HG02981 (cell line): Measurements from ENCODE around the gene IL13RA1.
"Not testable (repeated sequence)": the region's sequence is repeated elsewhere in the genome, so short reads cannot be mapped to it uniquely, and the experiment has no call there.

Source experiments
- ATAC-seq: cut with Tn5 transposase; IDR thresholded peaks from one replicate; pipeline ENCODE4 v1.9.1; 2021; ENCODE audit warnings: mild to moderate bottlenecking, moderate library complexity; ENCODE audit not compliant: unreplicated experiment

Gene IL13RA1

DNA sequence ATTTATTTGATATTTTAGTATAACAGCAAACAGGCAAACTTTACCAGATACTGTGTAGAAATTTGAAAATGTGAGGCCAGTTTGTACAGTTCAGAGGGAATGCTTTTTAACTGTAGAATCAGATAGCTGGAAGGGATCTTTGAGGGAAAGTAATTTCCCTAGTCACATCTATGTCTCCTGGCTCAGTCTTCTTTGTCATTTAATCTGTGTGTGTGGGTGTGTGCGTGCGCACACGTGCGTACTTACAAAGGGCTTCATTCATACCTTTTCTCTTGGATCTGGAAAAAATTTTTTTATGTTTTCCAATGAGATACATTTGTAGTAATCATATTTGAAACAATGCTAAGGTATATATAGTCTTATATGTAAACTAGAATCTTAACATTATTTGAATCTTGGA, 44.6 kb downstream of the IL13RA1 start:
- no peak for ATAC-seq

DNA sequence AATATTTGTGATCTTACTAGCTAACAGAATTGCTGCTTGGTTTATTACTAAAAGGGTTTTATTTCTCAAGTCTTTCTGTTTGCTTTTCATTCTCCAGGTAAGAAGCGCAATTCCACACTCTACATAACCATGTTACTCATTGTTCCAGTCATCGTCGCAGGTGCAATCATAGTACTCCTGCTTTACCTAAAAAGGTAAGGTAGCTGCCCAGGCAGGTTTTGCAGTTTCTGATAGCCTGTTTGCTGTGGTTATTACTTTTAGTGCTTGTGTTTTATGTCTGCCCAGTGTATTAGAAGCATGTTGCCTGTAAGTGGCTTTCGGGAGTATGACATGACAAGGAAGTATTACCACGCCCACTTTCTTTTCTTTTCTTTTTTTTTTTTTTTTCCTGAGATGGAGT, 46.4 kb downstream of the IL13RA1 start:
- no peak for ATAC-seq

DNA sequence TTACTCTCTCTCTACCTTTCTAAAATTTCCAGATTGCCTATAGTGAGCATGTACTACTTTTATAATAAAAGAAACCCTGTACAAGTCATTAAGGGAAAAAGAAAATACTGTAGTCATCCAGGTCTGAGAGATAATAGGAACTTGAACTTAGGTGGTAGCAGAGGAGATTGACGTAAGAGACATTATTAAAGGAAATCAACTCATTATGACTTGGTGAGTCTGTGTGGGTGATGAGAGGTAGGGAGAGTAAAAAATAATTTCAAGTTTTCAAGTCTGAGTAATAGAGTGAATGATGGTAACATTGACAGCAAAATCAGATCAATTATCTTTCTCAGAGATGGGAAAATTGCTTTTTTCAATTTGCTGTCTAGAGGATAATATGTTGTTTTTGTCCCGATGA, 52.2 kb downstream of the IL13RA1 start:
- ATAC-seq, result no peak

DNA sequence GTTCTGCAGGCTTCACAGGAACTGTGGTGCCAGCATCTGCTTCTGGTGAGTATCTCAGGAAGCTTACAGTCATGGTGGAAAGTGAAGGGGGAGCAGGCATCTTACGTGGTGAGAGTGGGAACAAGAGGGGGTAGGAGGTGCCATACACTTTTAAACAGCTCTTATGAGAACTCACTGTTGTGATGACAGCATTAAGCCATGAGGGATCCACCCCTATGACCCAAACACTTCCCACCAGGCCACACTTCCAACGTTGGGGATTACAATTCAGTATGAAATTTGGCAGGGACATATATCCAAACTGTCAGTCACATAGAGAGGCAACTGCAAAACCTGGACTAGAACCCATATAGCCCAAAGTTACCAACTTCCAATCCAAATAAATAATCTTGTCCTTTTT, 53.1 kb downstream of the IL13RA1 start:
- no peak for ATAC-seq

DNA sequence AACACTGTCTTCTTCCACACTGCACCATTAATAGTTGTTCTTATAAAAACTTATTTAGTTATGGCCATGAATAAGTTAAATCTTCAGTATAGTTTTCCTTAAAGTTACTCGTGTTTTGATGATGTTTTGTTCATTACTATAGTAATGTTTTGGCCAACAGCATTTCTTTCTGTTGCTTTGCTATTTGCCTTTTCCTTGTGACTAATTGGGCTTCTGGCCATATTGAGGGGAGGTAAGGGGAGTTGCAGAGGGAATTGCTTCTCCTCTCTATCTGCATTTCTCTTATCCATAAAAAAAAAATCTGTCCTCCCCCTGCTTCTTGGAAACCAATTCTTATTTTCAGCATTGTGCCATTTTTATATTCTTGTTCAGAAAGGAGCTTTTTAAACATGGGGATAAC, 53.5 kb downstream of the IL13RA1 start:
- ATAC-seq, result no peak

DNA sequence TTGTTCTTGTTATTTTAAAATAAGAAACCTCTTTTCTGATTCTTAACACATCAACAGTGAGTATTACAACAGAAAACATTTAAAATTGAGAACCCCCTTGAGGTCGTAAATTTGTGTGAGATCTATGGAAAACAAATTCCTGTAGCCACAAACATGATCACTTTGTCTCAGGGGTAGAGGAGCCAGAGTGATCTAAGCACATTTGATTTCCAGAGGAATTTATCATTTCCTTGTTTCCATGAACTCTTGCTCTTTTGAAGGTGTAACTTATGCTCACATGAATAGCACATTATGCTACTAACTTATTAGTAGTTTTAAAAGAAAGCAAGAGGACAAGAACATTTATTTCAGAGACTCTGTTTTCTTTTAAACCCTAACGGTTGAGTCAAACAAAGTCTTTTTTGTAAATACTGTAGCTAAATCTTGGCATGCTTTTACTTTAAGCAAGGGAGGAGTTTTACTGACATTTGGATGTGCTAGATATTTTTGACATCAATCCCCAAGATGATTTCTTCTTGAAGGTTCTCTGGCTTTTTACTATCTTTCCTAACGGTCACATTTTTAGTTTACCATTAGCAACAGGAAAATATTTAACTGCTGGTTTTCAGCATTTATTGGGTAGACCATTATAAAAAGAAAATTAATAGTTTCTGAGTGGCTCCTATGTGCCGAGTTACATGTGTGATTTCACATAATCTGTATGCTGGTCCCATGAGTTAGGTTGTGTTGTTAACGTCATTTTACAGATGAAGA, 68.3 kb downstream of the IL13RA1 start:
- no peak for ATAC-seq

DNA sequence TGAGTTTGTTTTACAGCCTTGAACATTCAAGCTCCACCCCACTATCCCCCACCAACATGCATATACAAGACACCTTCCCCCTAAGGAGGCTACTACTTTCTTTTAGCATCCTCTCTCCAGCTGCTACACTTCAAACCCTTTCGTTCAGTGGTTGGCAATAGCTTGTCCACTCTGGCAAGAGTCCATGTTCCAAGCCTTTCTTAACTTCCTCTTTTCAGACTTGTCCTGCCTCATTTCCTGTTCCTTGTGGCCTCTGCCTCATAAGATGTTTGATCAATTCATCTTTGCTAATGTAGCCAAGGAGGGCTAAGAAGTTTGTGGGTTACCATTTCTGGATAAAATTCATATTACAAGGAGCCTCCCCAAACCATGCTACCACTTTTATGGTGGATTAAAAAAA, 75.5 kb downstream of the IL13RA1 start:
- no peak for ATAC-seq

DNA sequence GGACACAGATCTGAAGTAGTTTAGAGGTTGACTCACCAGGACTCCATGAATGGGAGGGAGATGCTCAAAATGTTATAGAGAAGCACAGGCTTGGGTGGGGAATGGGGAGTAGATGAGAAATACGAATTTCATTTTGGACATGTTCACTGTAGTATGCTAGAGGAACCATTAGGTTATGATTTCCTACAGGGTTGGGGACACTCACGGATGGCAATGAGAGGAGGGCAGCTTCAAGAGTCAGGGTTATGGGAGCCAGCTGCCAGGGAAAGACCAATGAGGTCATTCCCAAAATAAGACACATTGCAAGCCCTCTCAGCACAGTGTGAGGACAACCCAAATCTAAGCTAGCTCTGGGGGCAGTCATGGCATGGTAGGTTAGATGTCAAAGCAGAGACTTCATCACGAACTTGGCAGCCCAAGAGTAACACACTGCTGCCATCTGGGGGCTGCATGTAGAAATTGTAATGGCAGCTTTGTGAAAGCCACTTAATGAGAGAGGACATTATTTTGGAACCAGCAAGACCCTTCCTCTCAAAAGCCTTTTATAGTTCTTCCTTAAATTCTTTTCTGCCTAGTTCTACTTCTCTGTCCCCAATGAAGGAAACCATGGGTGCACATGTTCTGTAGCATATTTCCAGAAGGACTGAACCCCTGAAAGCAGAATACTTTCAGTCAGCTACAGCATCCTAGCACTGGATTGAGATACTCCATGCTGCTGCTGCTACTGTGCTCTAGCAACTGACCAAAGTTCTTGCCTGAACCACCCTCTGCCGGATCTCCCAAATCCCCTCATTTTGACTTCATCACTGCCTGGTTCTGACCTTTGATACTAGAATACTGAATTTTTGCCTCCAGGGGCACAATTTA, 80.0 kb downstream of the IL13RA1 start:
- peak; percentile 48 for ATAC-seq

DNA sequence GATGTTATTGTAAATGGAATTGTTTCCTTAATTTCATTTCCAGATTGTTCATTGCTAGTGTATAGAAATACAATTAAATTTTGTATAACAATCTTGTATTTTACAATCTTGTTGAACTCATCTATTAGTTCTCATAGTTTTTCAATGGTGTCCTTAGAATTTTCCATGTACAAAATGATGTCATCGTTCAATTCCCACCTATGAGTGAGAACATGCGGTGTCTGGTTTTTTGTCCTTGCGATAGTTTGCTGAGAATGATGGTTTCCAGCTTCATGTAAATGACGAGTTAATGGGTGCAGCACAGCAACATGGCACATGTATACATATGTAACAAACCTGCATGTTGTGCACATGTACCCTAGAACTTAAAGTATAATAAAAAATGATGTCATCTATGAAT, 89.9 kb downstream of the IL13RA1 start:
- ATAC-seq, result not testable (repeated sequence)

DNA sequence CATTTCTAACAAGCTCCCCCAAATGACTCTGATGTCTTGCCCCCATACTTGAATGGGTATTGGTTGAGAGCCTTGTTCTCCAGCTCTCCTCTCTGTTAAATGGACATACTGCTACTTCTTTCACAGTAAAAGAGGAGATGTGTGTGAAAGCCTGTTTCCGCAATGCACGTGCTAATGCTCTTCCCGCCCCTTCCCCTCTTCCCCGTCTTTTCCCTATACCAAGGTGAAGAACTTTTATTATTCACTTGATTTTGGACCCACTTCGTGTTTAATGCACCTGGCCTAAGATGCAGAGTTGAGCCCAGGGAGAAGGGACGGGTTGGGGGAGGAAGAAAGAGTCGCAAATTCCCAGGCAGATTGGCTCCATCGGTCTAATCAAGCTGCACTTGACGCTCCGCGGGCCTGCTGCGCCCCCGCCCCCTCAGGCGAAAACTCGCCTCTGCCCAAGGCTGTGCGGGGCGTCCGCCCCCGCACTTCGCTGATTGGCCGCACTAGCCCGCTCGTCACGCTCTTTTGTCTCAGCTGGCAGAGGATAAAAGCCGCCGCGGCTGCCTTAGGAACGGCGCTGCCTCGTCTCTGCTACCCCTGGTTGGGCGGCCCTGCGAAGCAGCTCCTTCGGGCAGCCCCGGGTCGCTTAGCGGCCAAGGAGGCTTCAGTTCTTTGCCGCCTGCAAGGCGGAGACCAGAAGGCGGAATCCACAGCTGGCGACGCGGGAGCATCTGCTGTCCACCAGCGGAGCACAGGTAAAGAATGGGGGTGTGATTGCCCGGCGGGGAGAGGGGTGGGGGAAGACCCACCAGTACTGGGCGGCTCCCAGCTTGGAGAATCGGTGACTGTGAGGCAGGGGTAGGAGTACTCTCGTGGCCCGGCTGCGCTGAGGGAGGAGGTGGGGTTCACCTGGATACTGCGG, 96.1 kb downstream of the IL13RA1 start, which contains the start of gene ZCCHC12:
Gene ZCCHC12, plus strand, starts transcription at position 562 of the 910 bp plus-strand sequence. CDS start 1,421 bp downstream, outside the sequence.
- ATAC-seq, result no peak

DNA sequence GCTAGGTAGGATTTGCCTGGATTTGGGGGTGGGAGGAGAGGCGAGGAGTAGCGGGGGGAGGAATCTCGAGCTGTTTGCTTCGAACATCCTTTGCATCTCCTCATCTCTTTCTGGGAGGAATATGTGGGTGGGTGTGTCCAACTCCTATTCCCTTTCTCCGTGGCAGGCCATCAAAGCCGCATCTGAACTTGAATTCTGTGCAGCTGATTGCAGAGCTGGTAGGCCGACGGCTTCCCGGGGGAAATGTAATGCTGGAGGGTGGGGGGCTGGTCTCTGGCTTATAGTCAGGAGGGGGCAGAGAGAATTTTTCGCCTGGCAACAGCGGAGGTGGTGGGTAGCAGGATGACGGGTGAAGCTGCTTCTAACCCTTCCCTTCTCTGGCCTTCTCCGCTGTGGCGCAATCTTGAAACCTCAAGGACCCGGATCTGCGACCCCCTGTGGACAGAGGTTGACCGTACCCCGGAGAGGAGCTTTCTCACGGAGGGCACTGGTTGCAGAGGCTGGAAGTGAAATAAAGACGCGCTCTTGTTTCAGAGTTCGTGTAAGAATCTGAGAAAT, 96.8 kb downstream of the IL13RA1 start:
- no peak for ATAC-seq

DNA sequence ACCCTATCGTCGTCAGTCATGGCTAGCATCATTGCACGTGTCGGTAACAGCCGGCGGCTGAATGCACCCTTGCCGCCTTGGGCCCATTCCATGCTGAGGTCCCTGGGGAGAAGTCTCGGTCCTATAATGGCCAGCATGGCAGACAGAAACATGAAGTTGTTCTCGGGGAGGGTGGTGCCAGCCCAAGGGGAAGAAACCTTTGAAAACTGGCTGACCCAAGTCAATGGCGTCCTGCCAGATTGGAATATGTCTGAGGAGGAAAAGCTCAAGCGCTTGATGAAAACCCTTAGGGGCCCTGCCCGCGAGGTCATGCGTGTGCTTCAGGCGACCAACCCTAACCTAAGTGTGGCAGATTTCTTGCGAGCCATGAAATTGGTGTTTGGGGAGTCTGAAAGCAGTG, 97.8 kb downstream of the IL13RA1 start:
- no peak for ATAC-seq

DNA sequence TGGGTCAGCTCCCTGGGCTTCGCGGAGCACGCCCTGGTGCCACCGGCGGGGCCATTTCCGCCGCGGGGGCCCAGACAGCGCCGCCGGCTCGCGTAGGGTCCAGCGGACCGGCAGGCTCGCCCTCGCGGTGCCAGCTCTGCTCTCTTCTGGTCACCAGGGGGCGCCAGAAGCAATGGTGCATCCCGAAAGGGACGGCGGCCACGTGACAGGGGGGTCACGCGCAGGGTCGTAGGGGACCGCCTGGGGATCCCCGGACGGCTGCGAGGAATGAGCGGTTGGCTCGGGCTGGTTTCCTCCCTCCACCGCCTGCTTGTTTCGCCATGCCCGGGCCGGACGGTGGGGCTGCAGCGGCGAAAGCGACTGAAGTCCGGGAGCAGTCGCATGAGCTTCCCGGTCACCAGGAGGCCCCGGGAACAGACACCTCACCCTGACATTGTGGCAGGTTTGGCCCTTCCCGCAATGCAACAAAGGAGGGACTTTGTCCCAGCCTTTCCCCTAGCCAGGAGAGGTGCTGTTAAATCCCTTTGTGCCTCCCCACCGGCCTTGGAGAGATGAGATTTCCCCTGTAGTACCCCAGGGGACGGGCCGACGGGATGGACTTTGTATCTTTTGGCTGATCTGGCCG, 112.0 kb downstream of the IL13RA1 start:
- ATAC-seq, result peak; percentile 71
